Tibial artery (tissue), 4 donors: ENCODE data around the gene NTRK2.

Experiments used
- DNase-seq, 2 donors: peaks; one replicate each; pipeline ENCODE4 v3.0.0-alpha.2; 2019
- H3K27ac ChIP-seq, 2 donors: fragments of 200-600 bp; sonication (generic) in 1 of 2; 1 replicate in 1 of 2; 2 replicates in 1 of 2; pipeline ENCODE4 v1.5.1; 2018 to 2019; ENCODE audit warnings: mild to moderate bottlenecking in 1 of 2
- H3K27me3 ChIP-seq, 2 donors: fragments of 200-600 bp; sonication (generic) in 1 of 2; one replicate each; pipeline versions ENCODE4 v1.5.1 to v1.6.0; 2016 to 2019
- H3K36me3 ChIP-seq, 3 donors: fragments of 200-600 bp; sonication (generic) in 2 of 3; one replicate each; pipeline ENCODE4 v1.5.1; 2016 to 2019; ENCODE audit warnings: mild to moderate bottlenecking in 2 of 3
- H3K4me1 ChIP-seq, 4 donors: fragments of 200-600 bp; sonication (generic) in 2 of 4; 1 replicate in 3 of 4; 2 replicates in 1 of 4; pipeline ENCODE4 v1.5.1; 2016 to 2019
- H3K4me3 ChIP-seq, 2 donors: fragments of 200-600 bp; sonication (generic) in 1 of 2; 1 replicate in 1 of 2; 2 replicates in 1 of 2; pipeline ENCODE4 v1.5.1; 2018 to 2019; ENCODE audit warnings: mild to moderate bottlenecking in 2 of 2
- H3K9me3 ChIP-seq, 3 donors: fragments of 200-600 bp; sonication (generic) in 1 of 3; one replicate each; pipeline ENCODE4 v1.5.1; 2016 to 2019
- intact Hi-C: fragments of 100-400 bp; cut with DNase I; formaldehyde crosslinking; loops from one replicate; pipeline ENCODE4 v1.15.0; 2023; ENCODE audit warnings: low total_unique reads
- TF ChIP-seq, protein P1 (sequence below), 2 experiments: fragments of 200-600 bp in 1 of 2; fragments of 450-650 bp in 1 of 2; IDR thresholded peaks; one replicate each; pipeline ENCODE4 v1.5.1; 2017 to 2019; ENCODE audit warnings: antibody characterized with exemption in 2 of 2, mild to moderate bottlenecking in 1 of 2, moderate library complexity in 1 of 2

NTRK2 gene

DNA sequence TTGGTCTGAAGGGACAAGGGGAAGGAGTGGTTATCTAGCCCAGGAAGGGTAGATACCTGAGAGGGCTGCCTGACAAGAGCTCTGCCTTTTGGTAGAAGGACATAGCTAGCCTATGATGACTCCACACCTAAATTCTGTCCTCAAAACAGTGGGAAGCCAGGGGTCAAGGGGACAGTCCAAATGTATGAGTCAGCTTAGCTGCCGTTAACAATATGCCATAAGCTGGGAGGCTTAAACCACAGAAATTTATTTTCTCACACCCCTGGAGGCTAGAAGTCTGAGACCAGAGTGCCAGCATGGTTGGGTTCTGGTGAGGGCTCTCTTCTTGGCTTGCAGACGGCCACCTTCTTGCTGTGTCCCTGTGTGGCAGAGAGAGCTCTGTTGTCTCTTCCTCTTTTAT lies 306.4 kb downstream of the NTRK2 start:
- no peaks in the 10 kb centered on the region for H3K9me3 ChIP-seq
- H3K4me3 ChIP-seq: no peak overlapping the region
- no peaks in the 10 kb centered on the region for H3K4me1 ChIP-seq
- no peaks in the 10 kb centered on the region for H3K36me3 ChIP-seq
- TF ChIP-seq, protein P1, sequence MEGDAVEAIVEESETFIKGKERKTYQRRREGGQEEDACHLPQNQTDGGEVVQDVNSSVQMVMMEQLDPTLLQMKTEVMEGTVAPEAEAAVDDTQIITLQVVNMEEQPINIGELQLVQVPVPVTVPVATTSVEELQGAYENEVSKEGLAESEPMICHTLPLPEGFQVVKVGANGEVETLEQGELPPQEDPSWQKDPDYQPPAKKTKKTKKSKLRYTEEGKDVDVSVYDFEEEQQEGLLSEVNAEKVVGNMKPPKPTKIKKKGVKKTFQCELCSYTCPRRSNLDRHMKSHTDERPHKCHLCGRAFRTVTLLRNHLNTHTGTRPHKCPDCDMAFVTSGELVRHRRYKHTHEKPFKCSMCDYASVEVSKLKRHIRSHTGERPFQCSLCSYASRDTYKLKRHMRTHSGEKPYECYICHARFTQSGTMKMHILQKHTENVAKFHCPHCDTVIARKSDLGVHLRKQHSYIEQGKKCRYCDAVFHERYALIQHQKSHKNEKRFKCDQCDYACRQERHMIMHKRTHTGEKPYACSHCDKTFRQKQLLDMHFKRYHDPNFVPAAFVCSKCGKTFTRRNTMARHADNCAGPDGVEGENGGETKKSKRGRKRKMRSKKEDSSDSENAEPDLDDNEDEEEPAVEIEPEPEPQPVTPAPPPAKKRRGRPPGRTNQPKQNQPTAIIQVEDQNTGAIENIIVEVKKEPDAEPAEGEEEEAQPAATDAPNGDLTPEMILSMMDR (IDR thresholded peaks at IDR 0.05): no peak
- H3K27ac ChIP-seq: no peak overlapping the region
- intact Hi-C loops: no loop called here
- no peak for DNase-seq
- H3K27me3 ChIP-seq: no peaks in the 10 kb centered on the region

DNA sequence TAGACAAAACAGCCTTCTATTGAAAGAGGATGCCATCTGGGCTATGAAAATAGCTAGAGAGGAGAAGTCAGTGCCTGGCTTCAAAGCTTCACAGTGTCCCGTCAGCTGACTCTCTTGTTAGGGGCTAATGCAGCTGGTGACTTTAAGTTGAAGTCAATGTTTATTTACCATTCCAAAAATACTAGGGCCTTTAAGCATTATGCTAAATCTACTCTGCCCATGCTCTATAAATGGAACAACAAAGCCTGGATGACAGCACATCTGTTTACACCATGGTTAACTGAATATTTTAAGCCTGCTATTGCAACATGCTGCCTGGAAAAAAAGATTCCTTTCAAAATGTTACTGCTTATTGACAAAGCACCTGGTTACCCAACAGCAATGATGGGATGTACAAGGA lies 309.1 kb downstream of the NTRK2 start:
- intact Hi-C loops: no loop called here
- Histone ChIP-seq H3K9me3 (no peaks in the 10 kb centered on the region), H3K27ac (no peak overlapping the region), H3K4me3 (no peak overlapping the region), H3K4me1 (no peaks in the 10 kb centered on the region), H3K27me3 (no peaks in the 10 kb centered on the region), H3K36me3 (no peaks in the 10 kb centered on the region)
- TF ChIP-seq, protein P1 (IDR thresholded peaks at IDR 0.05): no peak
- DNase-seq: no peak

- Histone ChIP-seq H3K27ac (no peak overlapping the region), H3K27me3 (no peaks in the 10 kb centered on the region), H3K9me3 (no peaks in the 10 kb centered on the region), H3K4me1 (no peaks in the 10 kb centered on the region), H3K4me3 (no peak overlapping the region), H3K36me3 (no peaks in the 10 kb centered on the region)
- TF ChIP-seq, protein P1 (IDR thresholded peaks at IDR 0.05): no peak
- intact Hi-C loops: no loop called here
- DNase-seq: no peak
These were observed 314.2 kb downstream of the NTRK2 start for GRCh38 chr9:84983749-84984148.

- no peak overlapping the region for H3K4me3 ChIP-seq
- intact Hi-C loops: no loop called here
- H3K27ac ChIP-seq: no peak overlapping the region
- H3K36me3 ChIP-seq: no peaks in the 10 kb centered on the region
- no peaks in the 10 kb centered on the region for H3K27me3 ChIP-seq
- no peak for DNase-seq
- TF ChIP-seq, protein P1 (IDR thresholded peaks at IDR 0.05): no peak
- no peaks in the 10 kb centered on the region for H3K4me1 ChIP-seq
- no peaks in the 10 kb centered on the region for H3K9me3 ChIP-seq
These were observed 319.1 kb downstream of the NTRK2 start for GRCh38 chr9:84988621-84989020.

GRCh38 chr9:84990416-84990815 lies 320.9 kb downstream of the NTRK2 start:
- no peaks in the 10 kb centered on the region for H3K9me3 ChIP-seq
- no peak overlapping the region for H3K27ac ChIP-seq
- no peaks in the 10 kb centered on the region for H3K27me3 ChIP-seq
- no peak for DNase-seq
- no peaks in the 10 kb centered on the region for H3K4me1 ChIP-seq
- TF ChIP-seq, protein P1 (IDR thresholded peaks at IDR 0.05): no peak
- H3K36me3 ChIP-seq: no peaks in the 10 kb centered on the region
- intact Hi-C loops: no loop called here
- no peak overlapping the region for H3K4me3 ChIP-seq

GRCh38 chr9:84990850-84991513 lies 321.5 kb downstream of the NTRK2 start:
- intact Hi-C loops: no loop called here
- TF ChIP-seq, protein P1 (IDR thresholded peaks at IDR 0.05): no peak
- Histone ChIP-seq H3K4me1 (no peaks in the 10 kb centered on the region), H3K4me3 (no peak overlapping the region), H3K27me3 (no peaks in the 10 kb centered on the region), H3K9me3 (no peaks in the 10 kb centered on the region), H3K27ac (no peak overlapping the region), H3K36me3 (no peaks in the 10 kb centered on the region)
- no peak for DNase-seq
